ENCODE measurements around the gene CENPH.
A peak's percentile ranks its signal among the peaks of the same experiment; 100 is the strongest.
"Not testable (repeated sequence)": the region's sequence is repeated elsewhere in the genome, so short reads cannot be mapped to it uniquely, and the experiment has no call there.

The CENPH gene, protein sequence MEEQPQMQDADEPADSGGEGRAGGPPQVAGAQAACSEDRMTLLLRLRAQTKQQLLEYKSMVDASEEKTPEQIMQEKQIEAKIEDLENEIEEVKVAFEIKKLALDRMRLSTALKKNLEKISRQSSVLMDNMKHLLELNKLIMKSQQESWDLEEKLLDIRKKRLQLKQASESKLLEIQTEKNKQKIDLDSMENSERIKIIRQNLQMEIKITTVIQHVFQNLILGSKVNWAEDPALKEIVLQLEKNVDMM

DNA sequence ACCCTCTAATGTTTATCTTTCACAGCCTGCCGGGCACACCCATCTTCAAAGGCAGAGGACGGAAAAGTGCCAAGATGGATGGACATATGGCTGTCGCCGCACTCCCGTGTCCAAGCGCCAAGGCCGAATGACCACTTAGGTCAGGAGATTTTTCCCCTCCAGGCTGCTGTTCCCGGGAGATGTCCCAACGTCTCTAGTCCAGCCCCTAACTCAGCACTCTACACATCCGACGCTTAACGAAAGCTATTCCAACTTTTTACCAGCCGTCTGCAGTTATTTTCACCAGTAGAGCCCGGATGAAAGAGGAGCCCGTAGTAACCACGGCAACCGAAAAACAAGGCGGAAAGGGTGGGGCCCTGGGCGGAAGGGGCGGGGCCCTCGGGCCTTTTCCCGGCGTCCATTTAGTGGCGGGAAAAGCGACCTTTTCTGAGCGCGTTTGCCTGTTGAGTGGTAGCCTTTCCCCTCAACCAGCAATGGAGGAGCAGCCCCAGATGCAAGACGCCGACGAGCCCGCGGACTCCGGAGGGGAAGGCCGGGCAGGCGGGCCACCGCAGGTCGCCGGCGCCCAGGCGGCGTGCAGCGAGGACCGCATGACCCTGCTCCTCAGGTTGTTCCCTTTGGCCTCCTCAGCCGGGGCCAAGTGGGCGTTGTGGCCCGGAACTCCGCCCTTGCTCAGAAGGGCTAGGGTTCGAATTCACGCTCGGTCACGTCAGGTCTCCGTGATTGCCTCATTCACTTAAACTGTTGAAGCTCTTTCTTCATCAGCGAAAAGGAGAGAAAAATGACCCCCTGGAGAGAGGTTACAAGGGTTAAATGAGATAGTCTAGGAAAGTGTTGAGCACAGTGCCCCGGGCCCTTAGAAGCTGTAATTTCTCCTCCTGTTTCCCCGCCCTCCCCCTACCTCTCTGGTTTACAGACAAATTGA, at the start of gene CENPH:
CENPH (plus strand) TSS at position 422 of the 925 bp plus-strand sequence; CDS start at position 474, 52 bp downstream.
- peak; percentile 90 for DNase-seq

DNA sequence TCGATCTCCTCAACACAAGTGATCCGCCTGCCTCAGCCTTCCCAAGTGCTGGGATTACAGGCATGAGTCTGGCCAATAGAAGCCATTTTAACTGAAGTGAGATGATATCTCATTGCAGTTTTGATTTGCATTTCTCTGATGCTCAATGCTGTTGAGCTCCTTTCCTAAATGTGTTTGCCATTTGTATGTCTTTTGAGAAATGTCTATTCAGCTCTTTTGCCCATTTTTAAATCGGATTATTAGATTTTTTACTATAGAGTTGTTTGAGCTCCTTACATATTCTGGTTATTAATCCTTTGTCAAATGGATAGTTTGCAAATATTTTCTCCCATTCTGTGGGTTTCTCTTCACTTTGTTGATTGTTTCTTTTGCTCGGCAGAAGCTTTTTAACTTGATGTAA, 49.1 kb upstream of the CENPH start:
- not testable (repeated sequence) for DNase-seq

DNA sequence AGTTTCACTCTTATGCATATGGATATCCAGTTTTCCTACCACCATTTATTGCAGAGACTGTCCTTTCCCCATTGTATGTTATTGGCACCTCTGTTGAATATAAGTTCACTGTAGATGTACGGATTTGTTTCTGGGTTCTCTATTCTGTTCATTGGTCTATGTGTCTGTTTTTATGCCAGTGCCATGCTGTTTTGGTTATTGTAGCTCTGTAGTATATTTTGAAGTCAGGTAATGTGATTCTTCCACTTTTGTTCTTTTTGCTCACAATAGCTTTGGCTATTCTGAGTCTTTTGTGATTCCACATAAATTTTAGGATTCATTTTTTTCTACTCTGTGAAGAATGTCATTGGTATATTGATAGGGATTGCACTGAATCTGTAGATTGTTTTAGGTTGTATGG, 48.6 kb upstream of the CENPH start:
- no peak for DNase-seq

DNA sequence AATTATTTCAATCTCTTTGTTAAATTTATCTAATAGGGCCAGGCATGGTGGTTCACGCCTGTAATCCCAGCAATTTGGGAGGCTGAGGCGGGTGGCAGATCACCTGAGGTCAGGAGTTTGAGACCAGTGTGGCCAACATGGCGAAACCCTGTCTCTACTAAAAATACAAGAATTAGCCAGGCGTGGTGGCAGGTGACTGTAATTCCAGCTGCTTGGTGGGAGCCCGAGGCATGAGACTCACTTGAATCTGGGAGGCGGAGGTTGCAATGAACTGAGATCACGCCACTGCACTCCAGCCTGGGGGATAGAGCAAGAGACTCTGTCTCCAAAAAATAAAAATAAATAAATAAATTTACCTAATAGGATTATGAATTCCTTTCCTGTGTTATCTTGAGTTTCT, 40.8 kb upstream of the CENPH start:
- not testable (repeated sequence) for DNase-seq

DNA sequence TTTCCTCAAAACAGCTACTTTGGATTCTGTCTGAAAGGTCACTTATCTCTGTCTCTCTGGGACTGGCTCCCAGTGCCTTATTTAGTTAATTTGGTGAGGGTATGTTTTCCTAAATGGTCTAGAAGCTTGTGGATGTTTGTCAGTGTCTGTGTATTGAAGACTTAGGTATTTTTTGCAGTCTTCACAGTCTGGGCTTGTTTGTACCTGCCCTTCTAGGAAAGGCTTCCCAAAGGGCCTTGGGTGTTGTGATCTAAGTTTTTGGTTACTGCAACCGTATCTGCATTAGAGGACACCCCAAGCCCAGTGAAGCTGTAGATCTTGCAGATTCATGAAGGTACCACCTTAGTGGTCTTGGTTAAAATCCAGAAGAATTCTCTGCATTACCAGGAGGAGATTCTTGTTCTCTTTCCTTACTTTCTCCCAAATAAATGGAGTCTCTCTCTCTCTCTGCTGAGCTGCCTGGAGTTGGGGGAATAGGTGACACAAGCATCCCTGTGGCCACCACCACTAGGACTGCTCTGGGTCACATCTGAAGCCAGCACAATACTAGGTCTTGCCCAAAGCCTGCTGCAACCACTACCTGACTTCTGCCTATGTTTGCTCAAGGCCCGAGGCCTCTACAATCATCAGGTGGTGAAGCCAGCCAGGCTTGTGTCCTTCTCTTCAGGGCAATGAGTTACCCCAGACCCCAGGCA, 40.3 kb upstream of the CENPH start:
- DNase-seq, result no peak

DNA sequence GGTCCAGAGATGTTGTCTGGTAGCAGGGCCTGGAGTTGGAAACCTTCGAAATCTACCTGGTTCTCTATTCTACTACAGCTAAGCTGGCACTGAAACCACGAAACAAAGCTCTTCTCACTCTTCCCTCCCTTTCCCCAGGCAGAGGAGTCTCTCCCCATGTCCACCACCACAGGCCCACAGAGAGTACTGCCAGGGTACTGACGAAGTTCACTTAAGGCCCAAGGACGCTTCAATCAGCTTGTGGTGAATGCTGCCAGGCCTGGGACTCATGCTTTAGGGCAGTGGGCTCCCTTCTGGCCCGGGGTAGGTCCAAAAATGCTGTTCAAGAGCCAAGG, 39.7 kb upstream of the CENPH start:
- no peak for DNase-seq

DNA sequence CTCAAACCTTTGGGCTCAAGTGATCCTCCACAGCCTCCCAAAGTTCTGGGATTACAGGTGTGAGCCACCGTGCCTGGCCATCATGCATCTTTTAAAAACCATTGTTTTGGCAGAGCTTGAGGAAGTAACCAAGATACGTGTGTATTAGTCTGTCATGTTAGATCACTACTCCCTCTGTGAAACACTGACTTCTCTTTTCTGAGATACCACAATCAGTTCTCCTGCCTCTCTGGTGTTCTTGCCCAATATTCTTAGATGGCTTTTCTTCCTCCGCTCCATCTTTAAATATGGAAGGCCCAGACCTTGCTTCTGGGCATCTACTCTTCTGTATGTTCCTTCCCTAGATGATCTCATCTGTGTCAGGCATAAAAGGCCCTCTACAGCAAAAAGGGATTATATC, 36.7 kb upstream of the CENPH start:
- DNase-seq, result no peak

DNA sequence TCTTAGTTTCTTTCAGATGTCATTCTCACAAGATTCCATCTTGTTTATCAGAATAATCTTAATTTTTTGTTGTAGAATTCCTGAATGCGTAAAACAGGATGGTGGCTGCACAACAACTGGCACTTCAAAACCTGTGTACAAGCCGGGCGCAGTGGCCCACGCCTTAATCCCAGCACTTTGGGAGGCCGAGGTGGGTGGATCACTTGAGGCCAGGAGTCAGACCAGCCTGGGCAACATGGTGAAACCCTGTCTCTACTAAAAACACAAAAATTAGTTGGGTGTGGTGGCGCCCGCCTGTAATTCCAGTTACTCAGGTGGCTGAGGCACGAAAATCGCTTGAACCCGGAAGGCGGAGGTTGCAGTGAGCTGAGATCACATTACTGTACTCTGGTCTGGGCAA, 32.9 kb upstream of the CENPH start:
- no peak for DNase-seq

DNA sequence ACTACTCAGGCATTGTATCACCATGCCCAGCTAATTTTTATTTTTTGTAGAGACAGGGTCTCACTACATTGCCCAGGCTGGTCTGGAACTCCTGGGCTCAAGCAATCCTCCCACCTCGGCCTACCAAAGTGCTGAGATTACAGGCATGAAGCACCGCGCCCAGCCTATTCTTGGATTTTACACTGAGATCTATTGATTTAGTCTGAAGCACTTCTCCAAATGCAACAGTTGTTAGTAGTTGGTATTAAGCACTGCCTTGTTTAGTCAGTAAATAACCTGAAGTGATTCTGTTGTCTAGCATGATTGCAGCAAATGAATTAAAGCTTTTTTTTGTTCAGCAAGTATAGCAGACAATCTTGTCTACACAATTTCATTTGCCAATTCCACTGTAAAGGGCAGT, 31.3 kb upstream of the CENPH start:
- no peak for DNase-seq

DNA sequence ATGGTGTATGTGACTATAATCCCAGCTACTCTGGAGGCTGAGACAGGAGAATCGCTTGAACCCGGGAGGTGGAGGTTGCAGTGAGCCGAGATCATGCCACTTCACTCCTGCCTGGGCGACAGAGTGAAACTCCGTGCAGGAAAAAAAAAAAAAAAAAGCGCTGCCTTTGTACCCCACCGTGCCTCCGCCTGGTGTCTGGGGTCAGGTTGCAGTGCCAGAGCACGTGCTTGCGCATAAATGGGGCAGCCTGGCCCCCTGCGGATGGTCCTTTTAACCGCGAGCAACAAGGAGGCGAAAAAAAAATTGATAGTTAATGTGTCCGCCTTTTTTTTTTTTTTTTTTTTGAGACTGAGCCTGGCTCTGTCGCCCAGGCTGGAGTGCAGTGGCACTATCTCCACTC, 28.7 kb upstream of the CENPH start:
- DNase-seq, result no peak

DNA sequence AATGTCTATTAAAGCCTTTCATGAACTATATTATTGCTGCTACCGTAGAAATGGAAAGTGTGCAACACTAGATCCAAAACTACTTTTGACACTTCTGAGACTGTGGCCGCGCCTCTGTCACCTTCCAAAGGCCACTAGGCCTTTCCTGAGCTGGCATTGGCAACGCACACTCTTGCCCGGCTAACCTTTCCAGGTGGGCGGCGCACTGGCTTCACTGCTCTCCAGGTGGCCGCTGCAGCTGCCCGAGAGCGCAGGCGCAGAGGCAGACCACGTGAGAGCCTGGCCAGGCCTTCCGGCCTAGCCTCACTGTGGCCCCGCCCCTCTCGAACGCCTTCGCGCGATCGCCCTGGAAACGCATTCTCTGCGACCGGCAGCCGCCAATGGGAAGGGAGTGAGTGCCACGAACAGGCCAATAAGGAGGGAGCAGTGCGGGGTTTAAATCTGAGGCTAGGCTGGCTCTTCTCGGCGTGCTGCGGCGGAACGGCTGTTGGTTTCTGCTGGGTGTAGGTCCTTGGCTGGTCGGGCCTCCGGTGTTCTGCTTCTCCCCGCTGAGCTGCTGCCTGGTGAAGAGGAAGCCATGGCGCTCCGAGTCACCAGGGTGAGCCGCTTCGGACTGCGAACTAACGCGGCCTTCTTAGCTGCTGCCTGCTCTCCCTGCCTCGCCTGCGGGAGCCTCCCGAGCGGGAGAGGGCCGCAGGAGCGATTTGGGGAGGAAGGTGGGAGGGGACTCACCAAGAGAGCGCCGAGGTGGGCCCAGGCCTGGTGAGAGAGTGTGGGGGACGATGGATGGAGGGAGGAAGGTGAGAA, 22.5 kb upstream of the CENPH start, which contains the start of gene CCNB1:
CCNB1 (plus strand) TSS at position 465 of the 807 bp plus-strand sequence; CDS start at position 578, 113 bp downstream.
- DNase-seq, result peak; percentile 98

DNA sequence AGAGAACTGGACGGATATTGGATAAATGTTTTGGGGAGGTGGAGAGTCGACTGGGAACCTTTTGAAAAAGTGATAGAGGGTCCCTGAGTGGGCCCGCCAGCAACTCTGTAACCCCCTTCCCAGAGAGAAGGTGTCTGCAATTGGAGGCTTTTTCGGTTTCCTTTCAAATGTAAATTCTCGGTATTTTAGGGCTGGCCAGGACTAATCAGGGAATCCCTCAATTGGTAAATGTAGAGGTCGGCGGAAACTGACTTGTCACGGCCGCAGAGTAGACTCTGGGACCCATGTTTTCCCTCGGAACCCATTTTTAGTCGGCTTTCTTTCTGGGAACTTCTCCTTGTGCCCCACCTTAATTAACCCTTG, 21.9 kb upstream of the CENPH start:
- no peak for DNase-seq

DNA sequence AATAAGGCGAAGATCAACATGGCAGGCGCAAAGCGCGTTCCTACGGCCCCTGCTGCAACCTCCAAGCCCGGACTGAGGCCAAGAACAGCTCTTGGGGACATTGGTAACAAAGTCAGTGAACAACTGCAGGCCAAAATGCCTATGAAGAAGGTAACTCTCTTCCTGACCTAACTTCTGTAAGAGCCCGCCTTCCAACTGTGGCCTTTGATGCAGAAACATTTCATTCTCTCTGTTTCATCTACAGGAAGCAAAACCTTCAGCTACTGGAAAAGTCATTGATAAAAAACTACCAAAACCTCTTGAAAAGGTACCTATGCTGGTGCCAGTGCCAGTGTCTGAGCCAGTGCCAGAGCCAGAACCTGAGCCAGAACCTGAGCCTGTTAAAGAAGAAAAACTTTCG, 21.5 kb upstream of the CENPH start:
- no peak for DNase-seq

DNA sequence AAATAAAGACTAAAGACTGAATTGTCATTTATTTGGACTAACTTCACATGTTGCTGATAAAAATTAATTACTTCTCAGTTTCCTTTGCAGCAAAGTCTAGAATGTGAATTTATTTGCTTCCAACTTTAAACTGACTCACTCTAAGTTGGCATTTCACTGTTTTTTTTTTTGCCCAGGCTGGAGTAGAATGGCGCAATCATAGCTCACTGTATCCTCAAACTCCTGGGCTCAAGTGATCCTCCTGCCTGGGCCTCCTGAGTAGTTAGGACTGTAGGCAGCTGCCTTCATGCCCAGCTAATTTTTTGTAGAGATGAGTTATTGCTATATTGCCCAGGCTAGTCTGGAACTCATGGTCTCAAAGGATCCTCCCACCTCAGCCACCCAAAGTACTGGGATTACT, 18.9 kb upstream of the CENPH start:
- no peak for DNase-seq

DNA sequence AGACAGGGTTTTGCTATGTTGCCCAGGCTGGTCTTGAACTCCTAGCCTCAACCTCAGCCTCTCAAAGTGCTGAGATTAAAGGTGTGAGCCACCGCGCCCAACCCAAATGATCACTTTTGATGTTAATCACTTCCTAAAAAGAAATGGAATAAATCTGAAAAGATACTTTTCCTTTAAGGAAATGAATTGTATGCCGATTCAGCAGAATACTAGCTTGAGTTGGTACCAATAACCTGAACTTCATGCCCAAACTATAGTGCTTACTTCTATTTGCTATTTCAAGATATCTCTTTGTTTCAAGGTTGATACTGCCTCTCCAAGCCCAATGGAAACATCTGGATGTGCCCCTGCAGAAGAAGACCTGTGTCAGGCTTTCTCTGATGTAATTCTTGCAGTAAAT, 18.4 kb upstream of the CENPH start:
- DNase-seq, result no peak

DNA sequence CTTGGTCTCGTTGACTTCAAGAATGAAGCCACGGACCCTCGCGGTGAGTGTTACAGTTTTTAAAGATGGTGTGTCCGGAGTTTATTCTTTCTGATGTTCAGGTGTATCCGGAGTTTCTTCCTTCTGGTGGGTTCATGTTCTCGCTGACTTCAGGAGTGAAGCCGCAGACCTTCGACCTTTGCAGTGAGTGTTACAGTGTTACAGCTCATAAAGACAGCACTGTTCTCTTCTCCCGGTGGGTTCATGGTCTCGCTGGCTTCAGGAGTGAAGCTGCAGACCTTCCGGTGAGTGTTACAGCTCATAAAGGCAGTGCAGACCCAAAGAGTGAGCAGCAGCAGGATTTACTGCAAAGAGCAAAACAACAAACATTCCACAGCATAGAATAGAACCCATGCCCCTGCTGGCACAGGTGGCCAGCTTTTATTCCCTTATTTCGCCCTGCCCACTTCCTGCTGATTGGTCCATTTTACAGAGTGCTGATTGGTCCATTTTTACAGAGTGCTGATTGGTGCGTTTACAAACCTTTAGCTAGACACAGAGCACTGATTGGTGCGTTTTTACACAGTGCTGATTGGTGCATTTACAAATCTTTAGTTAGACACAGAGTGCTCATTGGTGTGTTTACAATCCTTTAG, 7.6 kb upstream of the CENPH start:
- not testable (repeated sequence) for DNase-seq

DNA sequence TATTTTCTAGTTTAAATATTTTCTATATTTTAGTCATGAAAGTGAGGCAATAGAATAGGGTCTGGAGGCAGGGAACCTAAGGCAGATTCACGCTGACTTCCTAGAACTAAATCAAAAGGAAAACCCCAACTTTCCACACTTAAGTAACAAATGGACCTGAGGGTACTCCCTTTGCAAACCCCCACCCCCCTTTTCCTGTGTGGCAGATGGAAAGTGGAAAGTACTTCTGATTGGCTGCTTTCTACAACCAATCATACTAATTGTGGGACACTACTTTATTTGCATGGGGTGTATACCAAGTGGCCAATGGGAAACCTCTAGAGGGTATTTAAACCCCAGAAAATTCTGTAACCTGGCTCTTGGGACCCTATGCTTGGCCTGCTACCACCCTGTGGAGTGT, 4.8 kb upstream of the CENPH start:
- no peak for DNase-seq

DNA sequence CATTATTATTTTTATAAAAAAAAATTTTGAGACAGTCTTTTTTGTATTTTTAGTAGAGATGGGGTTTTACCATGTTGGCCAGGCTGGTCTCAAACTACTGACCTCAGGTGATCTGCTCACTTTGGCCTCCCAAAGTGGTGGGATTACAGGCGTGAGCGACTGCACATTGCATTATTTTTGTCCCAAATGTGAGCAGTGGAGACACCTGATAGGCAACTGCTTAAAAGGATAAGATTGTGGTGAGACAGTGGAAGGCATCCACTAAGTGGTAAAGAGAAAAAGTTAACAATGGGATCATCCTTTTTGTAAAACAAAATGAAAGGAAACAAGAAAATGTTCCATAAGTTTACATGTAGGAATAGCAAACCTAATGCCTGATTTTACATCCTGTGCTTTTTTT, 2.0 kb upstream of the CENPH start:
- DNase-seq, result no peak

DNA sequence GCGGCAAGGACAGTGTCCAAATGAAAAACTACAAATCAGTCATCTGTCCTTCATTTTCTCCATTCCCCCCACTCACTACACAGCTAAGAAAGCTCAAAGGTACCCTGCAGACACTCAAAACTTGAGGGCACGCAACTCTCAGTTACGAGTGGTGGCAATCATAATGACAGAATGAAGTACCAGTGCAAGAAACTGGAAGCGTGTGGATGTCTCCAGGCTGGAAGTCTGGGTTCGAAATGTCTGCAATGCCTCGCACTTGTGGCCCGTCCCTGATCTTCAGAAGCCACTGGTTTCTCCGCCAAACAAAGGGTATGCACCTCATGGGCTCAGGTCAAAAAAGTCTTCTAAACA, 597 bp upstream of the CENPH start:
- DNase-seq, result no peak

DNA sequence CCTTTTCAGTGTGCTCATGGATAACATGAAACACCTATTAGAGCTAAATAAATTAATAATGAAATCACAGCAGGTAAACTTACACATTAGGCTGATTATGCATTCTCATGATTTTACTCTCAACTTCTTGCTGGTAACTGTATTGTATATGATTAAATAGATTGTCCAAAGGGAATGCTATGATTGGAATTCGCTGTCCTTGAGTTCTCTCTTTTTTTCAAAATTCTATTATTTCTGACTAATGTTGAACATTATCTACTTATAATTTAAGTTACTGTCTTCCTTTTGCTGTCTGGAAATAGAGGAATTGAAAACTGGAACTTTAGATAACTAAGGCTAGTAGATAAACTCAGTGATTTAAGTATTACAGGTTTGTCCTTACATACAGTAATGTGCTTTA, 13.1 kb downstream of the CENPH start:
- DNase-seq, result no peak

DNA sequence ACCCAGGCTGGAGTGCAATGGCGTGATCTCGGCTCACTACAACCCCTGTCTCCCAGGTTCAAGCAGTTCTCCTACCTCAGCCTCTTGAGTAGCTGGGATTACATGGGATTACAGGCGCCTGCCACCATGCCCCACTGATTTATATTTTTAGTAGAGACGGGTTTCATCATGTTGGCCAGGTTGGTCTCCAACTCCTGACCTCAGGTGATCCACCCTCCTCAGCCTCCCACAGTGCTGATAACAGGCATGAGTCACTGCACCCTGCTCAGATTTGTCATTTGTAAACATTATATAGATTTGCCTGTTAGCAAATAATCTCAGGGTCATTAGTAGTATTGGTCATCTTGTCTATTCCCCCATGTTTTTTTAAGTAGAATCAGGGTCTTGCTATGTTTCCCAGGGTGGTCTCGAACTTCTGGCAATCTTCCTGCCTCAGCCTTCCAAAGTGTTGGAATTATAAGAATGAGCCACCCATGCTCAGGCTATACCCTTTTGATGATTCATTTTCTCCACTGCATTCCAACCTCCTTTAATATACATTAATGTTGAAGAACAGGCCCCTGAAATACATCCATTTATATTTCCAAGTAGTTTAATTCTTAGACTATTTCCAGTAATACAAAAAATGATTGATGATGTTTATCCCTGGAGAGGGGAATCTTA, 17.3 kb downstream of the CENPH start:
- no peak for DNase-seq

DNA sequence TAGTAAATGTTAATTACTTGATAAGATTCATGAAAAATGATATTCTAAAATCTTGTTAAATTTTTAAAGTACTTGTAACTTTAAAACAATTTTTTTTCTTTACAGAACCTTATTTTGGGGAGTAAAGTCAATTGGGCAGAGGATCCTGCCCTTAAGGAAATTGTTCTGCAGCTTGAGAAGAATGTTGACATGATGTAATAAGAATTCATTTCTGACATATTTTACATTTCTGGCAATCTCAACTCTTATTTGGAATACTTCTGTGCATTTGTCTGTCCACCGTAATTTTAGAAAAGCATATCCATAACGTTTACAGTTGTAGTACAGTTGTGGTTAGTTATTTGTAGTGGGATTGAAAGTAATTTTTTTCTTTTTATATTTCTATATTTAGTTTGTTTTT, 20.2 kb downstream of the CENPH start:
- DNase-seq, result no peak

Data from stimulated activated CD4-positive, alpha-beta T cell treated with anti-CD3 and anti-CD28 coated beads, Interleukin-4, amount 100 ng/mL, for 1 hour (primary cell).